SK-N-SH (cell line): Measurements from ENCODE around the gene RBL1.

Source experiments
- EP300 ChIP-seq, 2 experiments: IDR thresholded peaks; 2 replicates each; pipeline versions ENCODE4 v1.4.0 to v1.6.1; 2012; ENCODE audit warnings: borderline replicate concordance in 1 of 2, low read depth in 1 of 2, low read length in 1 of 2
- NFIC ChIP-seq: IDR thresholded peaks from 2 replicates; pipeline ENCODE4 v1.4.0; 2012; ENCODE audit warnings: borderline replicate concordance
- RAD21 ChIP-seq: IDR thresholded peaks from 2 replicates; pipeline ENCODE4 v1.6.1; 2012; ENCODE audit warnings: mild to moderate bottlenecking, low read length
- TF ChIP-seq, protein P1 (sequence below): IDR thresholded peaks from 2 replicates; pipeline ENCODE4 v1.4.0; 2012; ENCODE audit warnings: low read depth

DNA sequence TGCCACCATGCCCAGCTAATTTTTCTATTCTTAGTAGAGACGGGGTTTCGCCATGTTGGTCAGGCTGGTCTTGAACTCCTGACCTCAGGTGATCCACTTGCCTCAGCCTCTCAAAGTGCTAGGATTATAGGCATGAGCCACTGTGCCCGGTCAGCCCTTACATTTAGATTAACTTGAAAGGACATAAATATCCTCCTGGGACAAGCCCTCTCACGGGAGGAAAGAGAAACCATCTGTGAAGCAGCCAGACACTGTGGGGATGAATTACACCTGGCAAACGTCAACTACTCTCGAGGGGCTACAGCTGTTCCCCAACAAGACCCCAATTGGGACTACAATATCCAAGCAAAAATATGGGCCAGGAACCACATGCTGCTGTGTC is 111.5 kb downstream of the RBL1 start:
- no peak for TF ChIP-seq RAD21
- TF ChIP-seq, protein P1, sequence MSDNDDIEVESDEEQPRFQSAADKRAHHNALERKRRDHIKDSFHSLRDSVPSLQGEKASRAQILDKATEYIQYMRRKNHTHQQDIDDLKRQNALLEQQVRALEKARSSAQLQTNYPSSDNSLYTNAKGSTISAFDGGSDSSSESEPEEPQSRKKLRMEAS: no peak
- TF ChIP-seq EP300 (IDR thresholded peaks at IDR 0.05; ENCODE audit: borderline replicate concordance in 1 of 2, low read depth in 1 of 2, low read length in 1 of 2): no peak
- no peak for TF ChIP-seq NFIC
